ENCODE data around the gene FER.

FER gene

DNA sequence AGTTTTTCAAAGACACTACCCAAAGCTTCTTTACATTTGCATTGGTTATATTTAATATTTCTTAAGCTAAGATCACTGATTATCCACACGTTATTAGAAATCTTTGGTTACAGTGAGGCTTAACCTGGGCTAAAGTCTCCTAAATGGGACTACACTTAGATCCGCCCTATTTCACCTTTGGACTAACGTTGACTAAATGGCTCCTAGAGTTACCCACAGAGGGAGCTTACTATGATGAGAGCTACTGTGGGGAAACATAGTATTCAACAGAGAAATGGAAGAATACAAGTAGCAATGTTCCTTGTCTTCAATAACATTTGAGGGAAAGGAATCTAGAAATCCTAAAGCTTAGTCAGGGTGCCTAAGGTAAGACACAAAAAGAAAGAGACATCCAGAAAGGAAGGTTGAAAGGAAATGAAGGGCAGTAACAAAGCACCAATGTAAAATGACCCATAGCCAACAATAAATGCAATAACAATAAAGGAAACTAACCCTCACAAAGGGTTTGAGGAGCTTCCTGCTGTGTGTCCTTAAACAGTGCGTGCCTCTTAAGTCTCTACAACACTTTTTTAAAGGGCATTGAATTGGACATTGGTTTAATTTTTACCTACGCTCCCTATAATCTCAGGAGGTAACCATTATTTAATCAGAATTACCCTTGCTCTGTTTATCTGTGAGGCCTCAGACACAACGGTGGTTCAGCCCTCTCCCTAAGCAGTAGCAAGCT lies 445.0 kb downstream of the FER start:
- no peak for DNase-seq

DNA sequence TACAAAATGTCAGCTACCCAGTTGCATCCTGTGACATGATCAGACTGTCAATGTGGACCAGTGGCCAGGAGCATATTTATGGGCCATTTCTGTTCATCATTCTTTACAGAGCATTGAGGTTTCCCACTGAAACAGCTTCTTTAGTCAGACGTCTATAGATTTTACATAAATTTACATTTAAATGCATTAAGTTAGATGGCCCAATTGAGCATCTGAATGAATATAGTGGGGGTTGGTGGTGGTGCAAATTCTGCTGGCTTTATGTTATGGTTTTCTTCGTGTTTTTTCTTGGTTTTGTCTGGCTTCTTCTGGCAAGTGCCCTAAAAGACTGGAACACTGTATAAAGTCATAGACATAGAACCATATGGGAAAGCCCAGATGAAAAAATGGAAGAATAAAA lies 448.0 kb downstream of the FER start:
- DNase-seq: no peak

DNA sequence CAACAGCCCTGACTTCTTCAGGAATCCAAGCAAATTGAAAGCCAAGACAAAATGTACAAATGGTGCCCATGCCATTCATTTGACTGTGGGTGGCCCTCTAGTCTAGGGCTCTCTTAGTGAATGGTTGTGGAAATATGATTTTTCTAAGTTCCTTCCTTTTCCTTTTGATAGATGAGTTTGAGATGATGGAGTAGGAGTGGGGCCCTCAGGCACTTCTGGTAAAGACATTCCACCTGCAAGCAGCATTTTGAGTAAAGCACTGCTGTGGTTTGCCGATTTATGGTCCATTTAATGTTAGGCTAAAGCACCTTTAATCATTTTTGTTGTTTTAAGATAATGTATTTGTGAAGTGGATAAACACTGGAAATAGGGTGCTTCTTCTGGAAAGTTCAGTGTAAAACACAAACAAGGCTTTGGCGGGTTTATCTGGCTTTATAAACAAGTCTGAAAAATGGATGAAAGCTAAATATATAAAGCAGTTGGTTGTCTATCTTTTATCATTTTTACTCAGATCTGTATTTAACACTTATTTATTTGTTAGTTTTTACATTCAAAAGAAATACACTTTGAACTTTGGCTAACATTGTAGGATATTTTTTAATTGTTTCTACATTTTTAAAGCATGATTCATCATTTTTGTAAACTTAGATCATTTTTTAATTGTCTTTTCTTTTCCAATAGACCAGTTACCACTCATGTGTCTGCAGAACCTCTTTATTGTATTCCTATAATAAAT lies 448.6 kb downstream of the FER start:
- DNase-seq: no peak

DNA sequence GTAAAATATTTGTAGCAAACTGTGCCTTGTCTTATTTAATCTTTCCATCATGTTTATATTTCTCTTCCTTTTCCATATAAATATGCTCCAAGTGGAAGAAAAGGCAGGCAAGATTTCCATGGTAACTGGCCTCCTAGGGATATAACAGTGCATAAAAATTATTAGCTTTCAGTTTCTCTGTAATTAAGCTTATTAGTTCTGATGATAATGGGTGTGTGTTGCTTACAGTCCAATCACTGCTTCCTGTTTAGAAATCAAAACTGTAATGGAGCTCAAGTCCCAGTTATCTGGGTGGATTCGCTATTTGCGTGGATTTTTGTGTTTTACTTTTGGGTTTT lies 449.1 kb downstream of the FER start:
- DNase-seq: no peak

DNA sequence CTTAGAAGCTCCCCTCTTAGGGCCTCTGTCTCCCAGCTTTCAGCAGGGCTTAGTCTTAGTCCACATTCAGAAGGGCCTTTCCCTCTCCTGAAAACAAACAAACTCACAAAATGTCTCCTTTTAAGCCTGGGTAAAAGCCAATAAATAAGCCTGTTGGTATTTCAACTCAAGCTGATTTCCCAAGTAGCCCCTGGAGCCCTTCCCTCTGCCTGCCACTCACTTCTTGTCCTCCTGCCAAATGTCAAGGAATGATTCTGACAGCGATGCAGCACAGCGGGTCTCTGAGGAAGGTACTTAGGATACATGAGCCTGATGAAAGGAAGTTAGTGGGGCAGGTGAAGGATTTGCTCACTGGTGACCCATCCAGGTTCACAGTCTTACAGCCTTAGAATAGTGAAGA lies 451.6 kb downstream of the FER start:
- no peak for DNase-seq

DNA sequence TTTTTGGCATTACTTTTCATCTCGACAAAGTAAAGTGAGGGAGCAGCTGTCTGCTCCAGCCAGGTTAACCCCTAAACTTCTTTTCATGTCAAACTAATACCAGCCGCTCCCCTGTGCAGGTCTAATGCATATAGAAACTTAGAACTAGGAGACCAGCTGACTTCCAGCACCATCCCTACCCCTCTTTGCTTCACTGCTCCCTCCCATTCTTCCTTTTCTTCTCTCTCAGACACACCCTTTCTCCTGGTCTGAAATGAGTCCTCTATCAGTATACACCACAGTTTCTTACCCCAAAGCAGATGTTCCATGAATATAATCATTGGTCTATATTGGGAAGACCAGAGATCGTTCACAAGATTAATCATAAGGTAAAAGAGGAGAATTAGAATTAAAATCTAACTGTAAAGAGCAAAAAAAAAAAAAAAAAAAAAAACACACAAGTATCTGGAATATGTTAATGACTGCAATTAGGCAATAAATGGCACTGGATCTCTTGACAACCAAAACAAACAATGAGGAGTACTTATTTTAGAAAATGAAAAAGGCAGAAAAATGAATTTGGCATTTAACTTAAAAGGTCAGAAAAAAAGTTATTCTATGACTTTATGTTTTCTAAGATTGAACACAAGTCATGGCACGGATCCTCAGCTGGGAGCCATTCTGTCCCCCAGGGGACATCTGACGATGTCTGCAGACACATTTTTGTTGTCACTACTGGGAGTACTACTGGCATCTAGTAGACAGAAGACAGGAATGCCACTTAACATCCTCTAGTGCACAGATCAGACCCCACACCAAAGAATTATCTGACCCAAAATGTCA lies 452.3 kb downstream of the FER start:
- no peak for DNase-seq

DNA sequence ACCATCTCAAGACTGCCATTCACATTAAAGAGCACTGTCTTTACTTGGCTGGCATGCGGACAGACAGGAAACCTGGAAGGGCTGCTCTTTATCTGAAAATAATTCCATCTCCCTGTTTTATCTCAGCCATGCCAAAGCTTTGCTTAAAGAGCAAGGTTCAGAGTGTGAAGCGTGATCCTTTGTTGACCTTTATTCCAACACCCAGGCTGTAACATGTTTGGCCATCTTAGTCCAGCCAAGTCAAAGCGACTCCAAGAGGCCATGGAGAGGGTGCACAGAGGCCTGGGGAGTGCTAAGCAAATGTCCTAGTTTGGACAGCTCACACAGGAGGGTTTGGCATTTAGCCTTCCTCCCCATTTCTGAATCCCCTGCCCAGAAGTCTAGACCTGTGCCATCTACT lies 467.3 kb downstream of the FER start:
- no peak for DNase-seq

DNA sequence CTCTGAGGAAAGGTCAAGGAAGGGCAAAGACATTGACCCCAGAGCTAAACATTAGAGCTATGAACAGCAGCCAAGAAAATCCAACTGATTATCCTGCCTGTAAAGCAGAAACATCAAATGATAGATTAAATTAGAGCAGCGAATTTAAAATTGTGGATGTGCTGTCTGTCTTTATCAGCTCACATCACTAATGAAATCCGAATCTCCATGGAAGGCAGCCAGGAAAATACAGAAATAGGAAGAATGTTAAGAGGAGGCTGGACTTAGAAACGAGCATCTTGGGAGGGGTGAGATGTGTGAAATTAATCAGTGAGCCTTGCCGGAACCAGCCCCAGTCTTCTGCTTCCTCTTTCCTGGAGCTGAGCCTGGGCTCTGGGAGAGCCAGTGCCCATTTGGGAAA lies 471.1 kb downstream of the FER start:
- DNase-seq: no peak

DNA sequence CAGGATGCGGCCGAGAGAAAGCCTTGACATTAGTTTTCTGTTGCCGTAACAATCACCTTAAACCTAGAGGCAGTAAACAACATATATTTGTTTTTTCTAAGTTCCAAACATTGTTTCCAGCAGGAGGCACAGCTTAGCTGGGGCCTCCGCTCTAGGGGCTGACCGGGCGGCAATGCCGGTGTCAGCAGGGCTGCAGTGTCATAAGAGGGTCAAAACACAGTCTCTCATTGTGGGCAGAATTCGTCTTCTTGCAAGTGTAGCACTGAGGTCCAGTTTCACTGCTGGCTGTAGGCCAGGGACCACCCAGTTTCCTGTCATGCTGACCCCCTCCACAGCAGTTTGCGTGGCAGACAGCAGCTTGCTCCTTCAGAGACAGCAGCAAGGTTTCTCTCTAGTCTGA lies 475.8 kb downstream of the FER start:
- no peak for DNase-seq

DNA sequence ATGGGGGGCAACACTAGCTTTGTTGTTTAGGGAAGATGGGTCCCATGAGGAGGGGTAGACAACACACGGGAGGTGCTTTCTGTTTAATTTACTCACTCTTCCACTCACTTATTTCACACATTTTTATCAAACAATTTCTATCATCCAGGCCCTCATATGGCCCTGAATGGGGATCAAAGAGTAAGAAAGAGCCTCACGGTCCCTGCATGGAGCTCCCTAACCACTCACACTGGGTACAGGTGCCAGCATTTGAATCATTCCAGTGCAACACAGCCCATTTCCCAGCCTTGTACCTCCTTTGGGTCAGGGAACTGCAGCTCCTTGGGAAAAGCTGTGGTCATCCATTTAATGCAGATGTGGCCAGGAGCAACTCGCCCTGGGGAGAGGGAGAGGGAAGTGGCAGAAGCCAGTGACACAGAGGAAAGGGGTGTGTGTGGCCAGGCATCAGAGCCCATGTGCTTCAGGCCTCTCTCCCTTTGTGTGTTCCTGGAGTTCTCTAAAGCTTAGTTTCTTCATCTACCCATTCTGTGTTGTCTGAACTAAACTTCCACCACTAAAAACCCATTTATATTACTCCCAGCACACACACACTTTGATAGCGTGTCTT lies 476.7 kb downstream of the FER start:
- no peak for DNase-seq

DNA sequence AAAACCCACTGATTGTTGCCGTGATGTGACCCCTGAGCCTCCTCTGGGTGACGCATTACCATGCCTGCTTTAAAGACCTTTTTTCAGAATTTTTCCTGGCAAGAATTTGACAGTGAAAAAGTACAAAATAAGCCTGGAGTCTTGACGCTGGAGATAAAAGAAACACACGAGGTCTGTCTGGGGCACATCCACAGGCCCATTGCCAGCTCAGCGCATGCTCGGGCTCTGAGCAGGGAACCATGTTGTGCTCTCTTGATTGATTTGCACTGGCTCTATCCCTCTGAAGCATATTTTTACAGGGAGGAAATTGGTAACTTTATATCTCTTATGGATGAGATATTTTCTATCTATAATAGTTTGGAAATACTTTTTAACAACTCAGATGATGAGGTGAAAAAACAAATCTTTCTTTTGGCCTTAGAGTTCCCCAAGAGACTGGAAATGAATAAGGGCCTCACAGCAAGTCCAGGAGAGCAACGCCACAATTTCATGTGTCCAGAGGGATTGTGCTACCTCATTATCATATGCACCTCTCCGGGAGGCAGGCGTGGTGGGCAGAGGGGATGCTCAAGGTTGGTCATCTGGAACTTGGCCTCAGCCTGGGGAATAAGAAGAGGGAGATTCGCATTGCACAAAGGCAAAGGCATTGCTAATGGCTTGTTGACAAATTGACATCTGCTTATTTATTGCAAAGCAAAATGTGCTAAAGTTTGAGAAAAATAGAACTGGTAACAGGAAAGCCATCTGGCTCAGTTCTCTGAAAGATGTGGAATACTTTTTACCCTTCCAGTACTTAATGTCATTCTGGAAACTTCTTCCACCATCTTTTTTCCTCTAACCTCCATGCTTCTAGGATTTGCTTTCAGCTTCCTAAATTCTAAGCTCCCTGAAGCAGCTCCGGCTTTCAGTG lies 478.3 kb downstream of the FER start:
- no peak for DNase-seq

DNA sequence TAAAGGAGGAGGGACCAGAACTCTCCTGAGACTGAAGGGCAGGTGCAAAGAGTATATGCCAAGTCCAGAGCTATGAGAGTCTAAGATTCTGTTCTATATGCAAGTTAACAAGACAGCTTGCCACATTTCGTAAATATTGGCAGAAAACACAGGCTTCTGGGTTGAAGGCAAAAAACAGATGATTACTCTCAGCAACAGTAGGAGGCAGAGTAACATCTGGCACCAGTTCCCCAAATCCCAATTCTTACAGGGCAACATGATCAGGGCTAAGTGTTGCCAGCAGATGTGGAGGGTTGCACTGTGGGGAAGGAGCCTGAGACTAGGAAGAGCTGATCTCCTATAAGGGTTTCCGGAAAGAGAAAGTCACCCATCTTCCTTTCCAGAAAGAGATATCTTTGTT lies 482.7 kb downstream of the FER start:
- DNase-seq: peak; percentile 9

DNA sequence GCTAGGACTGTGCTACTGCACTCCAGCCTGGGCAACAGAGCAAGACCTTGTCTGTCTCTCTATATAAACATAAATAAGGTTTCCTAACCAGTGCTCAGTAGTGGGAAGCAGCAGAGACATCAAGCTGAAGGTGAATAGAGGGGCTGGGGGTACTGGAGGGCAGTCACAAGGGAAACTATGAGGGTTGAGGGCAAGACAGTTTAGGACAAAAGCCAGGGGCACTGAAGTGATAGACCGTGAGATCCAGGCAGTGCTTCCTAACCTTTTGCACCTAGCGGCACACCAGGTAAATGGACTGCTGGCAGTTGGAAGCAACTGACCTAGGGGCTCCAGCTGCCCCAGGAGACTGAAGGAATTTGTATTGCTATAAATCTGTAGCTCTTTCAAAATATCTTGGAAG lies 483.6 kb downstream of the FER start:
- no peak for DNase-seq

DNA sequence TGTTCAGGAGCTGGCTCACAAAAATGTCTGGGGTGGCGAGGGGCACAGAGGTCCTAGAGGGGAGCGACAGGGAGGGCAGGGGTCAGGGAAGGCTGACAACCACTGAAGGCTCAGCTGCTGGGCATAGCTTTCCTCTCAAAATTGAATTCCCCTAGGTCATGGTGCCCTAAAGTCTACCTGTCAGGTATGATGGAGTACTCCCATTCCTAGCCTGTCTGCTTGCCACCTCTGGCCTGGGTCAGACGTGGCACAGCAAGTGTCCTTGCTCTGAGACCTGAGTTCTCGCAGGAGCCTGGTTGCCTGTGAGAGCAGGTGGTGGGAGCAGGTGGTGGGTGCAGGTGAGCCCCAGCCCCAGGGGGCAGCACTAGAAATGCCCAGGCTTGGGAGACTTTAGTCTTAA lies 486.7 kb downstream of the FER start:
- DNase-seq: no peak

DNA sequence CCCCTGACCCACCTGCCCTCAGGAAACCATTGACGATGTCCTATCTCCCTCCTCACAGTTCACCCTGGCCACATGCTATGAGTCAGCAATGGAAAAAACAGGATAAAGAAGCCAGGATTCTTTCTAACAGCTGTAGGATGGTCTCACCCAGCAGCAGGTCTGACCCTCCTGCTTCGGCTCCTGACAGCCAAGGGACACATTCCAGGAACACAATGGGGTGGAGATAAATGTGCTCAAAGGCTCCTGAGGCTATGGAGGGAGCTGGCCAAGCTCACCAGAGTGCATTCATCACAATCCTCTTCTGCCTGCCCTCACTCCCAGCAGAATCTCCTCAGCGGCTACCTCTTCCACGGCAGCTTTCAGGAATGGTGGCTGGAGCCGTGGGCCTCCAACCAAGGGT lies 491.8 kb downstream of the FER start:
- no peak for DNase-seq

DNA sequence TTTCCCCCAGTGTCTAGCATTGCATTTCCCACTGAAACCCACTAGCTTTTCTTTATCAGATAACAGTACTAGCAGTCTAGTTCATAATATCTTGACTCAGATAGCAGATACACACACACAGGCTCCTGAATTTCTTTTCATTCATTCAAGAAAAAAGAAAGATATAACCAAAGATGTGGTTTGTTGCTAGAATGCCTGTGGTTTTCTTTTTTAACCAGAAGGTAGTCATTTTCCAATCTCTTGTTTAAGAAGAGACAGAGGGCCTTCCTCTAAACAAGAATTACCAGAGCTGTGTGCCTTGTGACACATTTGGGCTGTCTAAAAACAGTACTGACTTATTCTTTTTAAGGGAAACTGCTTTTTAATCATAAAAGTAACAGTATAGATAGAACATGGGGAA lies 494.8 kb downstream of the FER start:
- DNase-seq: peak; percentile 29

DNA sequence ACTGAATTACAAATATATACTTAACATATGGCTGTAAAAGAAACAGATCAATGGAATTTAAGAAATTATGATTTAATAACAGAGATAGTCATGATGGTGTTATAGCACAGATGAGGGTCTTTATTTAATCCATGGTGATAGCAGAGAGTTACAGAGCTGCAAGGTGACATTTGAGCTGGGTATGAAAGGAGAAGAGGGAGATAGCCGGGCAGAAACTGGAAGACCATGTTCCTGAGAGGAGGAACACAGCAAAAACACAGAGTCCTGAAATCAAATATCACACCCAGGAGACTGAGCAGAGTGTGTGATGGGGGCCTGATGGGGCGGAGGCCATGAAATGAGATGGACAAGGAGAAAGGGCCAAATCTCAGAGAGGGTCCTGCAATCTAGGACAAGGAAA lies 498.7 kb downstream of the FER start:
- DNase-seq: no peak
